ENCODE data around the gene UMODL1. TPM values are rescaled to one million over a fixed set of nuclear protein-coding genes. Genes with fewer than 3 reads are reported as not detected.

The UMODL1 gene
- total RNA-seq, 2 experiments from 2014 or later = 7.4 to 12.3 TPM

DNA sequence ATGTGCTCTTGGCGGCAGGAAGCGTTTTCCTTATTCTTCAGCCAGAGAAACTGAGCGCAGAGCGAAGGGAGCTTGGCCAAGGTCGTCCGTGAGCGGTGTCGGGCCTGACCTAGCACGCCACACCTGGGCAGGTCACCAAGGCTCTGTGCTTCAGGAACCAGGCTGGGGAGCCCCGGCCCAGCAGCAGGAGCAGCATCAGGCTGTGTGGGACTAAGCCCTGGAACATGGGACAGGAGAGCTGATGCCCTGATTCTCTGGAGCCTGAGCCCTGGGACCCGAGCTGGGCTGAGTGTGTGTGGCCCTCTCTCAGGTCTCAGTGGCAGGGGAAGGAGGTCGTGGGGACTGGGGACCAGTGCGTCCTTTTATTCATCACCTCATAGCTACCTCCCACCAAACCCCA lies 82.6 kb downstream of the UMODL1 start:
- Histone ChIP-seq H3K79me2 (ENCODE audit: insufficient read depth, low read depth, low read length) (no peaks in the 10 kb centered on the region), H3K4me2 (ENCODE audit: low read length) (no peak overlapping the region), H3K4me1 (ENCODE audit: insufficient read depth, low read length, poor library complexity, severe bottlenecking) (no peaks in the 10 kb centered on the region), H3K27ac (ENCODE audit: low read depth, low read length, poor library complexity, severe bottlenecking) (no peak overlapping the region), H3K9me3 (ENCODE audit: low read length) (no peaks in the 10 kb centered on the region), H2AFZ (ENCODE audit: low read length) (no peak overlapping the region), H4K20me1 (ENCODE audit: insufficient read depth, low read length) (no peaks in the 10 kb centered on the region), H3K4me3 (ENCODE audit: low read depth, low read length, poor library complexity, severe bottlenecking) (no peak overlapping the region), H3K9me2 (ENCODE audit: insufficient read depth, low read length) (no peaks in the 10 kb centered on the region), H3K36me3 (ENCODE audit: insufficient read depth, low read length) (no peaks in the 10 kb centered on the region)
- BruUV-seq (replicated peaks) = no TSS peak
- CTCF ChIA-PET (ENCODE audit: unreplicated experiment) = no interaction called here
- POLR2A ChIA-PET = no interaction called here
- TF ChIP-seq EZH2phosphoT487 (IDR thresholded peaks at IDR 0.05; ENCODE audit: borderline replicate concordance, low read depth, low read length) = no peak
- TF ChIP-seq, protein P1, sequence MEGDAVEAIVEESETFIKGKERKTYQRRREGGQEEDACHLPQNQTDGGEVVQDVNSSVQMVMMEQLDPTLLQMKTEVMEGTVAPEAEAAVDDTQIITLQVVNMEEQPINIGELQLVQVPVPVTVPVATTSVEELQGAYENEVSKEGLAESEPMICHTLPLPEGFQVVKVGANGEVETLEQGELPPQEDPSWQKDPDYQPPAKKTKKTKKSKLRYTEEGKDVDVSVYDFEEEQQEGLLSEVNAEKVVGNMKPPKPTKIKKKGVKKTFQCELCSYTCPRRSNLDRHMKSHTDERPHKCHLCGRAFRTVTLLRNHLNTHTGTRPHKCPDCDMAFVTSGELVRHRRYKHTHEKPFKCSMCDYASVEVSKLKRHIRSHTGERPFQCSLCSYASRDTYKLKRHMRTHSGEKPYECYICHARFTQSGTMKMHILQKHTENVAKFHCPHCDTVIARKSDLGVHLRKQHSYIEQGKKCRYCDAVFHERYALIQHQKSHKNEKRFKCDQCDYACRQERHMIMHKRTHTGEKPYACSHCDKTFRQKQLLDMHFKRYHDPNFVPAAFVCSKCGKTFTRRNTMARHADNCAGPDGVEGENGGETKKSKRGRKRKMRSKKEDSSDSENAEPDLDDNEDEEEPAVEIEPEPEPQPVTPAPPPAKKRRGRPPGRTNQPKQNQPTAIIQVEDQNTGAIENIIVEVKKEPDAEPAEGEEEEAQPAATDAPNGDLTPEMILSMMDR (conservative IDR thresholded peaks at IDR 0.05; ENCODE audit: low read length) = no peak
- intact Hi-C loops (cut with micrococcal nuclease; ENCODE audit: unreplicated experiment) = no loop called here
- DNase-seq (ENCODE audit: low spot score) = no peak

DNA sequence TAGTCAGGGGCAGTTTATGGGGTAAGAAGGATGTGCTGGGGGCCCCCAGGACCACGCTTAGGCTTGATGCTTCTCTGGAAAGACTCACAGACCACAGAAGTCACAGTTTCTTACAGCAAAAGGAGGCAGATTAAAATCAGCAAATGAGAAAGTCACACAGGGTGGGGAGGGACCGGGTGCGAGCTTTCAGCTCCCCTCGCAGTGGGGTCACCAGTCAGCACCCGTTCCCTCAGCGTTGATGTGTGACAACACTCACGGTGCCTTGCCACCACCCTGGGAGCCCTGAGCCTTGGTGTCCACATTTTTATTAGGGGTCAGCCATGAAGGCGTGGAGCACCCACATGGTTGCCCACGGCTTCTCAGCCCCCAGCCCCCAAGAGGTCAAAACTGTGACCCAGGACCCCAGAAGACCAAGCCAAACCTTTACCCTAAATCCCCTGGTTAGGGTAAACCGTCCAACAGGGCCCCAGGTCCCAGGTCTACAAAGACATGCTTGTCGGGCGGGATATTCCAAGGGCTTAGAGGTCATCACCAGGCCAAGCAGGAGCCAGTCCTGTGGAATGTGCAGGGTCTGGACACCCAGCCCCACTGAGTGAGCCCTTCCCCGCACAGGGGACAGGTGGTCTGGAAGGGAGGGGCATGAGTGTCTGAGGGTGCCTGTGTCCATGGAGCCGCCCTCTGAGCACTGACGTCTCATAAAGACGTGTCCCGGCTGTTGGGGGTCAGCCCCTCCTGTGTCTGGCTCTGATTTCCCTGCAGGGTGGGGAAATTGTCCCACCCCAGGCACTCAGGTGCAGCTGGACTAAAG lies 83.3 kb downstream of the UMODL1 start:
- intact Hi-C loops (cut with micrococcal nuclease; ENCODE audit: unreplicated experiment) = no loop called here
- H3K4me2 ChIP-seq (ENCODE audit: low read length) = no peak overlapping the region
- CTCF ChIA-PET (ENCODE audit: unreplicated experiment) = no interaction called here

More for the DNA sequence above, 83.3 kb downstream of the UMODL1 start:
- DNase-seq (ENCODE audit: low spot score) = no peak
- no peaks in the 10 kb centered on the region for H3K36me3 ChIP-seq (ENCODE audit: insufficient read depth, low read length)
- no peaks in the 10 kb centered on the region for H4K20me1 ChIP-seq (ENCODE audit: insufficient read depth, low read length)
- TF ChIP-seq, protein P1 (conservative IDR thresholded peaks at IDR 0.05; ENCODE audit: low read length) = no peak
- TF ChIP-seq EZH2phosphoT487 (IDR thresholded peaks at IDR 0.05; ENCODE audit: borderline replicate concordance, low read depth, low read length) = no peak
- no peak overlapping the region for H3K4me3 ChIP-seq (ENCODE audit: low read depth, low read length, poor library complexity, severe bottlenecking)
- no peaks in the 10 kb centered on the region for H3K79me2 ChIP-seq (ENCODE audit: insufficient read depth, low read depth, low read length)
- no peak overlapping the region for H3K27ac ChIP-seq (ENCODE audit: low read depth, low read length, poor library complexity, severe bottlenecking)
- no peak overlapping the region for H2AFZ ChIP-seq (ENCODE audit: low read length)
- no peaks in the 10 kb centered on the region for H3K4me1 ChIP-seq (ENCODE audit: insufficient read depth, low read length, poor library complexity, severe bottlenecking)
- BruUV-seq (replicated peaks) = no TSS peak
- POLR2A ChIA-PET = interaction anchor here (0.6 kb wide), 1 partner anchor 239 kb away, joined by 3 read pairs; no protein-coding TSS in a partner anchor
- no peaks in the 10 kb centered on the region for H3K9me2 ChIP-seq (ENCODE audit: insufficient read depth, low read length)
- no peaks in the 10 kb centered on the region for H3K9me3 ChIP-seq (ENCODE audit: low read length)

Measured in OCI-LY7 (cell line).